IMR-90 (cell line): ENCODE data around the gene SRPK2.

ENCODE experiments used
- BHLHE40 ChIP-seq: fragments of 150-350 bp; IDR thresholded peaks from 2 replicates; pipeline ENCODE4 v1.6.1; 2016; ENCODE audit warnings: mild to moderate bottlenecking, low read depth, low read length
- CEBPB ChIP-seq: IDR thresholded peaks from 2 replicates; pipeline ENCODE4 v1.6.1; 2012; ENCODE audit warnings: low read depth, low read length, improper control_type of control experiment
- CHD1 ChIP-seq: IDR thresholded peaks from 2 replicates; pipeline ENCODE4 v1.6.1; 2012; ENCODE audit warnings: low read depth, low read length, improper control_type of control experiment
- FOS ChIP-seq: fragments of 150-350 bp; IDR thresholded peaks from 2 replicates; pipeline ENCODE4 v1.6.1; 2016; ENCODE audit warnings: low read depth, low read length
- MAFK ChIP-seq: IDR thresholded peaks from 2 replicates; pipeline ENCODE4 v1.6.1; 2012; ENCODE audit warnings: low read depth, low read length, improper control_type of control experiment
- MXI1 ChIP-seq: IDR thresholded peaks from 2 replicates; pipeline ENCODE4 v1.6.1; 2012; ENCODE audit warnings: low read depth, mild to moderate bottlenecking, low read length, moderate library complexity, borderline replicate concordance
- POLR2A ChIP-seq: IDR thresholded peaks from 2 replicates; pipeline ENCODE4 v1.6.1; 2012; ENCODE audit warnings: mild to moderate bottlenecking, low read depth, low read length
- RAD21 ChIP-seq: IDR thresholded peaks from 2 replicates; pipeline ENCODE4 v1.6.1; 2012; ENCODE audit warnings: low read length, improper control_type of control experiment
- RCOR1 ChIP-seq: IDR thresholded peaks from 2 replicates; pipeline ENCODE4 v1.6.1; 2012; ENCODE audit warnings: mild to moderate bottlenecking, low read length, improper control_type of control experiment; ENCODE audit not compliant: insufficient replicate concordance
- RFX5 ChIP-seq: IDR thresholded peaks from 2 replicates; pipeline ENCODE4 v1.8.0; 2012; ENCODE audit warnings: low read depth, mild to moderate bottlenecking, low read length, moderate library complexity
- TF ChIP-seq, protein P1 (sequence below): conservative IDR thresholded peaks from 2 replicates; pipeline ENCODE4 v1.5.1; 2012; ENCODE audit warnings: mild to moderate bottlenecking, low read depth, low read length, improper control_type of control experiment
- TF ChIP-seq, protein P2 (sequence below): fragments of 150-350 bp; IDR thresholded peaks from 2 replicates; pipeline ENCODE4 v1.6.1; 2017; ENCODE audit warnings: mild to moderate bottlenecking, antibody characterized with exemption, low read length, low read depth

DNA sequence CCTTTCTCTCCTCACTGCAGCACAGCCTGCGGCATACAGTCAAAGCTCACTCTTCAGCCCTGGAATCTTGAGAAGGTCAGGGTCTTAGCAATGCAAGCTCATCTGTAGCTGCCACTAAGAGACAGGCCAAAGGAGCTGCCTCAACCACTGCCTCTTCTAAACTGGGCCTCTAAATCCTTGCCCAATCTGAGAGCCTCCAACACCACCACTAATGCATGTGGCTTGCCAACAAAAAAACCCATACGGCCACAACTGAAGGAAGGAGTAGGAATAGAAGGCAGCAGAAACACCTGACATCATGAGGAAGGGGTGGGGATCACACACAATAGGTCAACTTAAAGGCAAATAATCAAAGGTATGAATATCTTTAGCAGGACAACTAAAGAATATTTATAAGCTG is 183.8 kb downstream of the SRPK2 start:
- TF ChIP-seq, protein P1, sequence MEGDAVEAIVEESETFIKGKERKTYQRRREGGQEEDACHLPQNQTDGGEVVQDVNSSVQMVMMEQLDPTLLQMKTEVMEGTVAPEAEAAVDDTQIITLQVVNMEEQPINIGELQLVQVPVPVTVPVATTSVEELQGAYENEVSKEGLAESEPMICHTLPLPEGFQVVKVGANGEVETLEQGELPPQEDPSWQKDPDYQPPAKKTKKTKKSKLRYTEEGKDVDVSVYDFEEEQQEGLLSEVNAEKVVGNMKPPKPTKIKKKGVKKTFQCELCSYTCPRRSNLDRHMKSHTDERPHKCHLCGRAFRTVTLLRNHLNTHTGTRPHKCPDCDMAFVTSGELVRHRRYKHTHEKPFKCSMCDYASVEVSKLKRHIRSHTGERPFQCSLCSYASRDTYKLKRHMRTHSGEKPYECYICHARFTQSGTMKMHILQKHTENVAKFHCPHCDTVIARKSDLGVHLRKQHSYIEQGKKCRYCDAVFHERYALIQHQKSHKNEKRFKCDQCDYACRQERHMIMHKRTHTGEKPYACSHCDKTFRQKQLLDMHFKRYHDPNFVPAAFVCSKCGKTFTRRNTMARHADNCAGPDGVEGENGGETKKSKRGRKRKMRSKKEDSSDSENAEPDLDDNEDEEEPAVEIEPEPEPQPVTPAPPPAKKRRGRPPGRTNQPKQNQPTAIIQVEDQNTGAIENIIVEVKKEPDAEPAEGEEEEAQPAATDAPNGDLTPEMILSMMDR = no peak
- TF ChIP-seq BHLHE40 (no peak), POLR2A (no peak), RAD21 (no peak), RFX5 (no peak), CEBPB (no peak), RCOR1 (no peak), CHD1 (no peak), FOS (no peak), MXI1 (no peak), MAFK (no peak)
- TF ChIP-seq, protein P2, sequence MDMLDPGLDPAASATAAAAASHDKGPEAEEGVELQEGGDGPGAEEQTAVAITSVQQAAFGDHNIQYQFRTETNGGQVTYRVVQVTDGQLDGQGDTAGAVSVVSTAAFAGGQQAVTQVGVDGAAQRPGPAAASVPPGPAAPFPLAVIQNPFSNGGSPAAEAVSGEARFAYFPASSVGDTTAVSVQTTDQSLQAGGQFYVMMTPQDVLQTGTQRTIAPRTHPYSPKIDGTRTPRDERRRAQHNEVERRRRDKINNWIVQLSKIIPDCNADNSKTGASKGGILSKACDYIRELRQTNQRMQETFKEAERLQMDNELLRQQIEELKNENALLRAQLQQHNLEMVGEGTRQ = no peak
